NCI-H128 (cell line): Measurements from ENCODE around the gene STX11.

Source experiments
- DNase-seq: peaks from one replicate; lab custom pipeline; 2025; ENCODE audit not compliant: unreplicated experiment; lab: John Stamatoyannopoulos, UW

STX11 gene

GRCh38 chr6:144141470-144141869 lies 8.8 kb upstream of the STX11 start:
- DNase-seq: no peak

- DNase-seq: no peak
Observed at GRCh38 chr6:144143106-144143505, 7.2 kb upstream of the STX11 start.

DNA sequence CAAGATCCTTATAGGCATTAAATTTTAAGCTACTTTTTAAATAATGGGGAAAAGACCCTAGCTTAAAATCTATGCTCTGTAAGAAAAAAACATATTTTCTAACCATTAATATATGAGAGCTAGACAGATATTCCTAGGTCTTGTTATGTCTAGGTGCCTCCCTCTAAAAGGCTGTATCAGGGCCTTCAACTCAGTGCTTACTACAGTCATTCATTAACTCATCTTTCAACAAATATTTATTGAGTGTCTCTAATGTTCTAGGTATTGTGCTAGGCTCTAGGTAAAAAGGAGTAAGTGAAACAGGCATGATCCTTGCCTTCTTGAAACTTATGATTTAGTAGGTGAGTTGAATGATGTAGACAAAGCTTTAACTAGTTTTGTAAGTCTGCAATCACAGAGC lies 6.4 kb upstream of the STX11 start:
- DNase-seq: no peak

- no peak for DNase-seq
Observed at GRCh38 chr6:144144996-144145395, 5.3 kb upstream of the STX11 start.

- no peak for DNase-seq
Observed at GRCh38 chr6:144145541-144145940, 4.8 kb upstream of the STX11 start.

DNA sequence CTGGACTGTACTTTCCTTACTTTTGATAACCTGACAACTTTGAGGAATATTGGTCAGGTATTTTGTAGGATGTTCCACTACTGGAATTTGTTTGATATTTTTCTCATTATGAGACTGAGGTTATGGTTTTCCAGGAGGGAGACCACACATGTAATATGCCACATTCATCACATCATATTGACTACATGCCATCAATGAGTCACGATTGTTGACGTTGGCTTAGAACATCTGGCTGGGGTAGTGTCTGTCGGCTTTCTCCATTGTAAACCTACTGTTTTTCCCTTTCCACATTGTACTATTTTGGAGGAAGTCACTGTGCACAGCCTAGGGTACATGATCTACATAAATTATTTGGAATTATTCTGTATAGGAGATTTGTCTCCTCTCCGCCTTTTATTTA lies 1.4 kb upstream of the STX11 start:
- no peak for DNase-seq

DNA sequence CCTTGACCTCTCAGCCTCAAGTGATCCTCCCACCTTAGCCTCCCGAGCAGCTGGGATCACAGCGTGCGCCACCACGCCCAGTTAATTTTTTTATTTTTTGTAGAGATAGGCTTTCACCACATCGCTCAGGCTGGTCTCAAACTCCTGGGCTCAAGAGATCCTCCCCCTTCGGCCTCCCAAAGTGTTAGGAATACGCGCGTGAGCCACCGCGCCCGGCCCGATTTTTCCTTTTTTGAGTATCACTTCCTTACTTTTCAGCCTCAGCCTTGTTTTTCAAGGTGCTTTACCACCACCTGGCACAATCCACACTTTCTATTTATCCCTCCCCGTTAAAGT lies 791 bp upstream of the STX11 start:
- no peak for DNase-seq

GRCh38 chr6:144150710-144151657 lies 667 bp downstream of the STX11 start:
- DNase-seq: no peak

DNA sequence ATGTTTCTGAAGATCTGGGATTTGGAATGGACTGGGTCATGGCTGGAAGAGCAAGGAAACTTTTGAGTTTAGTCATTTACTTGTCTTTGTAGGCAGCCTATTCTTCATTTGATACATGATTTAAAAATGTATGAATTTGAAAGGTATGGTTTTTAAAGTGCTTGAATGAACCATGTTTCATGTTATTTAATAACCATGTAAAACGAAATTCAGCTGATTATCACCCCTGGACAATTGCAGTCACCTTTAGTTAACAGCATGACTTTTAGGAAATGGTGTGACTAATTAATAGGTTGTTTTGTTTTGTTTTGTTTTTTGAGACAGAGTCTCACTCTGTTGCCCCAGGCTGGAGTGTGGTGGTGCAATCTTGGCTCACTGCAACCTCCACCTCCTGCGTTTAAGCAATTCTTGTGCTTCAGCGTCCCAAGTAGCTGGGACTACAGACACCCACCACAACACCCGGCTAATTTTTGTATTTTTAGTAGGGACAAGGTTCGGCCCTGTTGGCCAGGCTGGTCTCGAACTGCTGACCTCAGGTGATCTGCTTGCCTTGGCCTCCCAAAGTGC lies 2.1 kb downstream of the STX11 start:
- no peak for DNase-seq

- no peak for DNase-seq
Observed at GRCh38 chr6:144153260-144153659, 2.9 kb downstream of the STX11 start.

- DNase-seq: no peak
Observed at GRCh38 chr6:144153971-144154370, 3.7 kb downstream of the STX11 start.

- no peak for DNase-seq
Observed at GRCh38 chr6:144155529-144155928, 5.2 kb downstream of the STX11 start.

DNA sequence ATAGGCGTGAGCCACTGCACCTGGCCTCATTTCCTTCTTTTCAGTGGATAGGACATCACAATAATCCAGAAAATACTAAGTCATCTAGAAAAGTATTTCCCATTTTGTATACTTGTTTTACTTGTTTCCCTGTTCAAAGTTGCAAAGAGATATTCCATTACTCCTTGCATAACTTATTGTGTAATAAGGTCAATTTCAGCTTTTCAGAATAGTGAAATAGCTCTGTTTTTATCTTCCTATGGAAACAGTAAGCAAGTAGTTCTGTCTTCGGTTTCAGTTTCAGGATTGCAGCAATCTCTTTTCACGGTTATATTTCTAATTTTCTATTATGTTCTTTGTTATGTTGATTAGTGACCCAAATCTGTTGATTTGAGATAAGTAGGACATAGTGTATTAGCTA lies 6.0 kb downstream of the STX11 start:
- DNase-seq: no peak

- DNase-seq: no peak
Observed at GRCh38 chr6:144156991-144157390, 6.7 kb downstream of the STX11 start.

- no peak for DNase-seq
Observed at GRCh38 chr6:144158133-144158532, 7.8 kb downstream of the STX11 start.

DNA sequence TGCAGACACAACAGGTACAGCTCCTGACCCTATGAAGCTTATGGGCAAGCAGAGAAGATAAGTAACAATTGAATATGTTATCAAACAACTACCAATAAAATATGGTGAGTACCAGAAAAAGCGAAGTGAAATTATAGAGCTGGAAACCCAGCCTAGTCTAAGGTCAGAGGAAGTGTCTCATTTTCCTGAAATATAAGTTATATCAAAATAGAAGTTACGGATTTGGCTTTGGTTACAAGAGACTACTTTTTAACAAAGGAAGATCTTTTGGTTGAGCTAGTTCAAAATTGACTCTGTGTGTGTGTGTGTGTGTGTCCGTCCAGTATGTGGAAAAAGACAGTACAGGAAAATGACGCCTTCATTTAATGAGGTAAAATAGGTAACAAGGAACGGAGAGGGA lies 8.9 kb downstream of the STX11 start:
- no peak for DNase-seq

- no peak for DNase-seq
Observed at GRCh38 chr6:144159742-144160141, 9.4 kb downstream of the STX11 start.

GRCh38 chr6:144160431-144161005 lies 10.2 kb downstream of the STX11 start:
- no peak for DNase-seq

DNA sequence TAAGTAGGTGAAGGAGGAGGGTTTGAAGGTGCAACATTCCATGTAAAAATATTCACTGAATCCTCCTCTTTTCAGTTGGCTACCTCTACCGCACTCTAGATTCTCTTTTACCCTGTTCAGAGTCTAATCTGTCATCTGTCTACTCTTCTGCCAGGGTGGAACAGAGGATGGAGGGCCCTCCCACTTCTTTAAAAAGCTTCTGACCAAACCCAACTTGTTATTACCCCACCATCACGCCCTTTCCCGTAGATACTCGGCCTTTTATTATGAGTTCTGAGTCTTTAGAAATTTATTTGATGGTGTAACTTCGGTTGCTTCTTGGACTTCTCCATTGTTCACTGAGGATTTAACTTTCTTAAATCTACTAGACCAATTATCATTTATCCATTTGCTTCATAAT lies 11.7 kb downstream of the STX11 start:
- DNase-seq: no peak

DNA sequence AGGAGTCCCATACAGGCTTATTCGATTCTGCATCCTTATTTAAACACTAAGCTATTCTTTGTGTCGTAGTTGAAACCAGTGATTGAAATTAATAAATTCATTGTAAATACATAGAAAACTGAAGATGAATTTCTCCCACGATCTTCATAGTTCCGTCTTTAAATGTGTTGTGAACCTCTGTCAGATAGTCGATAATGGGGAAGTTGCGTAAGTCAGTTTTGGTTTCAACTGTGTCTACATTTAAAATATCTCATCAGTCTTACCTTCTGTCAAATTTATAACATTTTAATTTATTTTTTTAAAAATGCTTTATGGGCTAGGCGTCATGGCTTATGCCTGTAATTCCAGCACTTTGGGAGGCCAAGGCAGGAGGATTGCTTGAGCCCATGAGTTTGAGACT lies 12.7 kb downstream of the STX11 start:
- DNase-seq: no peak

GRCh38 chr6:144165784-144166183 lies 15.5 kb downstream of the STX11 start:
- no peak for DNase-seq

- DNase-seq: no peak
Observed at GRCh38 chr6:144170044-144170443, 19.7 kb downstream of the STX11 start.
